ENCODE measurements around the gene COL25A1.
"Not testable (repeated sequence)": the region's sequence is repeated elsewhere in the genome, so short reads cannot be mapped to it uniquely, and the experiment has no call there.

Gene COL25A1

GRCh38 chr4:109046471-109047201 lies 255.8 kb downstream of the COL25A1 start:
- no peak for DNase-seq

GRCh38 chr4:109044431-109044830 lies 258.0 kb downstream of the COL25A1 start:
- DNase-seq, result peak in 1 of 2 donors; percentile 28

- DNase-seq, result no peak
Measured at GRCh38 chr4:109043286-109043685, 259.2 kb downstream of the COL25A1 start.

- no peak for DNase-seq
Measured at GRCh38 chr4:109041463-109042360, 260.7 kb downstream of the COL25A1 start.

- DNase-seq, result peak; percentile 73 to 85
Measured at GRCh38 chr4:109040441-109040840, 262.0 kb downstream of the COL25A1 start.

- DNase-seq, result no peak
Measured at GRCh38 chr4:109037026-109037425, 265.4 kb downstream of the COL25A1 start.

GRCh38 chr4:109033993-109034392 lies 268.5 kb downstream of the COL25A1 start:
- no peak for DNase-seq

- DNase-seq, result no peak
Measured at GRCh38 chr4:109032671-109033070, 269.8 kb downstream of the COL25A1 start.

- no peak for DNase-seq
Measured at GRCh38 chr4:109029987-109030386, 272.5 kb downstream of the COL25A1 start.

GRCh38 chr4:109027016-109027500 lies 275.4 kb downstream of the COL25A1 start:
- DNase-seq, result no peak

- no peak for DNase-seq
Measured at GRCh38 chr4:109026588-109026987, 275.9 kb downstream of the COL25A1 start.

- no peak for DNase-seq
Measured at GRCh38 chr4:109025471-109026076, 276.9 kb downstream of the COL25A1 start.

- DNase-seq, result no peak
Measured at GRCh38 chr4:109022961-109023360, 279.5 kb downstream of the COL25A1 start.

GRCh38 chr4:109021630-109022029 lies 280.8 kb downstream of the COL25A1 start:
- not testable (repeated sequence) for DNase-seq

GRCh38 chr4:109020861-109021260 lies 281.6 kb downstream of the COL25A1 start:
- DNase-seq, result no peak

GRCh38 chr4:109016200-109016599 lies 286.3 kb downstream of the COL25A1 start:
- DNase-seq, result no peak

GRCh38 chr4:109015413-109015810 lies 287.0 kb downstream of the COL25A1 start:
- no peak for DNase-seq

- no peak for DNase-seq
Measured at GRCh38 chr4:109014593-109015412, 287.7 kb downstream of the COL25A1 start.

- no peak for DNase-seq
Measured at GRCh38 chr4:109012286-109012880, 290.1 kb downstream of the COL25A1 start.

GRCh38 chr4:109011241-109012026 lies 291.0 kb downstream of the COL25A1 start:
- DNase-seq, result no peak

GRCh38 chr4:109010521-109010920 lies 291.9 kb downstream of the COL25A1 start:
- no peak for DNase-seq
